OCI-LY7 (cell line): ENCODE results near the gene CDH23. TPM values are rescaled to one million over a fixed set of nuclear protein-coding genes. Genes with fewer than 3 reads are reported as not detected.

Source experiments
- BruUV-seq: library from RNA; stranded (reverse); fragments of 400-500 nt; replicated peaks from 2 replicates; lab custom pipeline; 2021; lab: Mats Ljungman, UMichigan
- CTCF ChIA-PET: fragments of 300-600 bp; sonication (Branson Sonifier 250); formaldehyde crosslinking; loops from one replicate; lab custom pipeline; 2022; ENCODE audit warnings: antibody characterized with exemption; ENCODE audit not compliant: unreplicated experiment; lab: Charles Lee
- POLR2A ChIA-PET: fragments of 300-600 bp; sonication (Branson Sonifier 250); formaldehyde crosslinking; loops from one replicate; lab custom pipeline; 2022; ENCODE audit warnings: antibody characterized with exemption; lab: Charles Lee
- DNase-seq: peaks from one replicate; pipeline ENCODE4 v3.0.0-alpha.2; 2015; ENCODE audit warnings: low spot score
- H2AFZ ChIP-seq: fragments of 200-600 bp; sonication (generic), shearing (Covaris generic); 2 replicates; pipeline ENCODE4 v1.6.1; 2014; ENCODE audit warnings: mild to moderate bottlenecking, antibody characterized with exemption, low read length, moderate library complexity
- H3K27ac ChIP-seq: fragments of 200-600 bp; sonication (generic); 2 replicates; pipeline ENCODE4 v1.5.1; 2014; ENCODE audit warnings: mixed run types, low read depth, mild to moderate bottlenecking, moderate library complexity, low read length, inconsistent platforms; ENCODE audit not compliant: poor library complexity, severe bottlenecking
- H3K36me3 ChIP-seq: fragments of 200-600 bp; sonication (generic); 2 replicates; pipeline ENCODE4 v1.6.1; 2014; ENCODE audit warnings: mild to moderate bottlenecking, antibody characterized with exemption, low read length, moderate library complexity, mixed read lengths; ENCODE audit not compliant: insufficient read depth
- H3K4me1 ChIP-seq: fragments of 200-600 bp; sonication (generic); 2 replicates; pipeline ENCODE4 v1.5.1; 2014; ENCODE audit warnings: mild to moderate bottlenecking, low read length; ENCODE audit not compliant: insufficient read depth, poor library complexity, severe bottlenecking
- H3K4me2 ChIP-seq: fragments of 200-600 bp; sonication (generic); 2 replicates; pipeline ENCODE4 v1.6.1; 2014; ENCODE audit warnings: mild to moderate bottlenecking, low read length
- H3K4me3 ChIP-seq: fragments of 200-600 bp; sonication (generic); 2 replicates; pipeline ENCODE4 v1.5.1; 2014; ENCODE audit warnings: mild to moderate bottlenecking, low read depth, low read length; ENCODE audit not compliant: poor library complexity, severe bottlenecking
- H3K79me2 ChIP-seq: fragments of 200-600 bp; sonication (generic); 2 replicates; pipeline ENCODE4 v1.6.1; 2016; ENCODE audit warnings: low read depth, mild to moderate bottlenecking, low read length, moderate library complexity, mixed read lengths; ENCODE audit not compliant: insufficient read depth
- H3K9me2 ChIP-seq: fragments of 200-600 bp; sonication (generic); 2 replicates; pipeline ENCODE4 v1.6.1; 2016; ENCODE audit warnings: mild to moderate bottlenecking, low read length, mixed read lengths; ENCODE audit not compliant: insufficient read depth
- H3K9me3 ChIP-seq: fragments of 200-600 bp; sonication (generic); 2 replicates; pipeline ENCODE4 v1.6.1; 2014; ENCODE audit warnings: mild to moderate bottlenecking, mixed run types, low read length, mixed read lengths
- H4K20me1 ChIP-seq: fragments of 200-600 bp; sonication (generic); 2 replicates; pipeline ENCODE4 v1.6.1; 2014; ENCODE audit warnings: mild to moderate bottlenecking, antibody characterized with exemption, low read length, moderate library complexity, mixed read lengths; ENCODE audit not compliant: insufficient read depth
- CTCF ChIP-seq: fragments of 200-600 bp; sonication (generic); conservative IDR thresholded peaks from 2 replicates; pipeline ENCODE4 v1.5.1; 2014; ENCODE audit warnings: mild to moderate bottlenecking, antibody characterized with exemption, low read length, moderate library complexity, mixed read lengths
- EZH2phosphoT487 ChIP-seq: fragments of 200-600 bp; sonication (generic); IDR thresholded peaks from 2 replicates; pipeline ENCODE4 v1.6.1; 2018; ENCODE audit warnings: low read depth, borderline replicate concordance, mild to moderate bottlenecking, mixed run types, antibody characterized with exemption, low read length, moderate library complexity, mixed read lengths
- intact Hi-C: fragments of 100-400 bp; cut with micrococcal nuclease; formaldehyde crosslinking; loops from one replicate; pipeline ENCODE4 v1.10.0; 2022; ENCODE audit not compliant: unreplicated experiment
- total RNA-seq, 2 experiments: library from RNA; depleted of rRNA in 1 of 2; stranded (reverse); fragments of >200 nt in 1 of 2; shearing (Covaris generic) in 1 of 2; gene quantifications; 2 replicates each; pipeline ENCODE4 v1.2.3, GENCODE V29; 2014 to 2022

The CDH23 gene
- total RNA-seq, 2 experiments from 2014 or later, result 0.92 to 9.9 TPM

GRCh38 chr10:71679425-71679824 lies 282.7 kb downstream of the CDH23 start:
- Histone ChIP-seq H3K4me3 (no peak overlapping the region), H2AFZ (no peak overlapping the region), H3K27ac (no peak overlapping the region), H3K9me3 (no peaks in the 10 kb centered on the region), H3K4me1 (peaks cover 5% of the 10 kb centered on the region), H3K36me3 (no peaks in the 10 kb centered on the region), H3K79me2 (no peaks in the 10 kb centered on the region), H4K20me1 (no peaks in the 10 kb centered on the region), H3K4me2 (no peak overlapping the region), H3K9me2 (no peaks in the 10 kb centered on the region)
- CTCF ChIA-PET, result no interaction called here
- TF ChIP-seq CTCF (no peak), EZH2phosphoT487 (no peak)
- POLR2A ChIA-PET, result interaction anchor here (0.6 to 1.2 kb wide), 2 partner anchors 11 to 24 kb away, joined by 3 to 4 read pairs; no protein-coding TSS in a partner anchor
- no peak for DNase-seq
- intact Hi-C loops, result no loop called here
- BruUV-seq, result no TSS peak

GRCh38 chr10:71681977-71682376 lies 285.3 kb downstream of the CDH23 start:
- Histone ChIP-seq H3K36me3 (no peaks in the 10 kb centered on the region), H4K20me1 (no peaks in the 10 kb centered on the region), H3K4me2 (no peak overlapping the region), H2AFZ (no peak overlapping the region), H3K9me2 (no peaks in the 10 kb centered on the region), H3K27ac (no peak overlapping the region), H3K9me3 (no peaks in the 10 kb centered on the region), H3K79me2 (no peaks in the 10 kb centered on the region), H3K4me1 (peaks cover 10% of the 10 kb centered on the region), H3K4me3 (no peak overlapping the region)
- POLR2A ChIA-PET, result no interaction called here
- DNase-seq, result no peak
- intact Hi-C loops, result no loop called here
- BruUV-seq, result no TSS peak
- no peak for TF ChIP-seq EZH2phosphoT487
- CTCF ChIA-PET, result no interaction called here

- H3K4me1 ChIP-seq, result peaks cover 10% of the 10 kb centered on the region
- H3K4me3 ChIP-seq, result no peak overlapping the region
- no TSS peak for BruUV-seq
- no peaks in the 10 kb centered on the region for H3K9me2 ChIP-seq
- no peak overlapping the region for H2AFZ ChIP-seq
- H3K27ac ChIP-seq, result no peak overlapping the region
- H3K36me3 ChIP-seq, result no peaks in the 10 kb centered on the region
- no peak for DNase-seq
- CTCF ChIA-PET, result no interaction called here
- H3K9me3 ChIP-seq, result no peaks in the 10 kb centered on the region
- H3K79me2 ChIP-seq, result no peaks in the 10 kb centered on the region
- no peak for TF ChIP-seq EZH2phosphoT487
- no peak for TF ChIP-seq CTCF
- H4K20me1 ChIP-seq, result no peaks in the 10 kb centered on the region
- no peak overlapping the region for H3K4me2 ChIP-seq
- POLR2A ChIA-PET, result interaction anchor here (0.7 kb wide), 2 partner anchors 13 to 249 kb away, joined by 3 to 4 read pairs; no protein-coding TSS in a partner anchor
- intact Hi-C loops, result no loop called here
These were observed 286.6 kb downstream of the CDH23 start for GRCh38 chr10:71683301-71683700.
